Panc1 (cell line): ENCODE measurements around the gene LONRF2. TPM values are rescaled to one million over a fixed set of nuclear protein-coding genes. Genes with fewer than 3 reads are reported as not detected.

Experiments
- ATAC-seq: fragments of 200-7000 bp; cut with Tn5 transposase; 2 replicates; pipeline ENCODE4 v1.9.1; 2020; ENCODE audit warnings: mild to moderate bottlenecking, moderate library complexity
- BruUV-seq: library from RNA; stranded (reverse); fragments of 400-500 nt; replicated peaks from 2 replicates; lab custom pipeline; 2021; lab: Mats Ljungman, UMichigan
- CTCF ChIA-PET: fragments of 300-600 bp; sonication (Branson Sonifier 250); formaldehyde crosslinking; loops from one replicate; lab custom pipeline; 2022; ENCODE audit warnings: antibody characterized with exemption; lab: Charles Lee
- POLR2A ChIA-PET: fragments of 300-600 bp; sonication (Branson Sonifier 250); formaldehyde crosslinking; loops from one replicate; lab custom pipeline; 2022; ENCODE audit warnings: antibody characterized with exemption; lab: Charles Lee
- DNase-seq: peaks from one replicate; pipeline ENCODE4 v3.0.0-alpha.2; 2010; ENCODE audit warnings: low read depth, low spot score
- H3K27ac ChIP-seq: 2 replicates; pipeline ENCODE4 v1.5.1; 2011; ENCODE audit warnings: mild to moderate bottlenecking, low read length, inconsistent platforms
- H3K27me3 ChIP-seq: fragments of 200-500 bp; sonication (Bioruptor generic); 2 replicates; pipeline ENCODE4 v1.6.0; 2014; ENCODE audit warnings: low read length, inconsistent platforms; ENCODE audit not compliant: control insufficient read depth, insufficient read depth
- H3K36me3 ChIP-seq: fragments of 200-500 bp; sonication (Bioruptor generic); 2 replicates; pipeline ENCODE4 v1.5.1; 2014; ENCODE audit warnings: inconsistent platforms, mild to moderate bottlenecking, low read length, moderate library complexity; ENCODE audit not compliant: control insufficient read depth, insufficient read depth
- H3K4me1 ChIP-seq: 2 replicates; pipeline ENCODE4 v1.5.1; 2011; ENCODE audit warnings: inconsistent platforms, mild to moderate bottlenecking, low read length, moderate library complexity; ENCODE audit not compliant: control insufficient read depth, insufficient read depth
- H3K4me3 ChIP-seq, 2 experiments: 2 replicates each; pipeline ENCODE4 v1.5.1; 2011 to 2012; ENCODE audit warnings: low read depth in 2 of 2, low read length in 2 of 2, mild to moderate bottlenecking in 2 of 2, inconsistent platforms in 1 of 2, moderate library complexity in 1 of 2
- H3K9me3 ChIP-seq: fragments of 200-500 bp; sonication (Bioruptor generic); 2 replicates; pipeline ENCODE4 v1.5.1; 2014; ENCODE audit warnings: low read depth, mild to moderate bottlenecking, inconsistent platforms, low read length, moderate library complexity; ENCODE audit not compliant: control insufficient read depth, insufficient read depth
- CTCF ChIP-seq: fragments of 450-650 bp; IDR thresholded peaks from 2 replicates; pipeline ENCODE4 v1.5.1; 2017; ENCODE audit warnings: mild to moderate bottlenecking
- POLR2AphosphoS5 ChIP-seq: IDR thresholded peaks from 2 replicates; pipeline ENCODE4 v1.6.1; 2012; ENCODE audit warnings: mild to moderate bottlenecking, low read depth, low read length, moderate library complexity
- REST ChIP-seq, 2 experiments: IDR thresholded peaks; 2 replicates each; pipeline ENCODE4 v1.6.1; 2011 to 2012; ENCODE audit warnings: low read depth in 2 of 2, control low read depth in 1 of 2, low read length in 1 of 2, mild to moderate bottlenecking in 1 of 2, moderate library complexity in 1 of 2; ENCODE audit not compliant: insufficient read depth in 1 of 2
- SIN3A ChIP-seq: IDR thresholded peaks from 2 replicates; pipeline ENCODE4 v1.6.1; 2012; ENCODE audit warnings: low read depth, mild to moderate bottlenecking, low read length, moderate library complexity, borderline replicate concordance; ENCODE audit not compliant: insufficient read depth
- TCF7L2 ChIP-seq: IDR thresholded peaks from 2 replicates; pipeline ENCODE4 v1.6.1; 2011; ENCODE audit warnings: mild to moderate bottlenecking, low read depth, low read length, inconsistent platforms
- in situ Hi-C: cut with HindIII; loops from 2 replicates; pipeline ENCODE4 v1.10.0; 2016; ENCODE audit warnings: low sequenced_read_pairs, low pct_unique_long_range_greater_than_20kb
- intact Hi-C: fragments of 100-400 bp; cut with micrococcal nuclease; formaldehyde crosslinking; loops from one replicate; pipeline ENCODE4 v1.10.0; 2022; ENCODE audit not compliant: unreplicated experiment
- total RNA-seq: library from RNA; stranded (reverse); gene quantifications from one replicate; pipeline ENCODE4 v1.2.1, GENCODE V29; 2021; ENCODE audit not compliant: unreplicated experiment

The LONRF2 gene
- total RNA-seq, 1 experiment from 2014 or later: 12.9 TPM

DNA sequence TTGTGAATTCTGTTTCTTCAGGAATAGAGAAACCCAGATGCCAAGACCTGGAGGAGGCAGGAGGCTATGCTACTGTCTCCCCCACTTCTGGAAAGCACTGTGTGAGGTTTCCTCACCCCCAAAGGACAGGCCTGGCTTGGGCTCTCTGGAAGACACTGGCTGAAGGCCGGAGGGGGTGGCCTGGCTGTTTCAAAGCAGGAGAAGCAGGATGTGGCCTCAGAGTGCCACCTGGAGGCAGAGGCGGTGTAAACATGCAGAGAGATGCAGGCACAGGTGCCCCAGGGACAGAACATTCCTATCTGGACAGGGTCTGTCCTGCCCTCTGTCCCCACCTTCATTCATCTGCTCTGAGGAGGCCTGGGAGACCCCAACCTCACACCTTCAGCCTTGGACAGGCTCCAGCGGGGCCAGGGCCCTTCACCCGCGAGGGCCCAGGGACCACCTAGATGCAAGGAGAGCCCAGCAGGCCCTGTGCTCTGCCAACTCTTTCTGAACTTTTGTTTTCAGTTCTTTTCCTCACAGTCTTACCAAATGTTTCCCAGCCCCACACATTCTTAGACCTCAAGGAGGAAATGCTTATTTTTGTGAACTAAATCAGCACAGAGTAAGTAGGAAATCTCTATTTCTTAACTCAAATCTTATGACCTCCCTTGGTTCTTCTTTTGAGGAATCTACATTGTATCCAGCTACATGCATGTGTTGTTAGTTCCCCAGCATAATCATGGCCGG, 79.2 kb downstream of the LONRF2 start:
- no peaks in the 10 kb centered on the region for H3K9me3 ChIP-seq
- no peak overlapping the region for H3K27ac ChIP-seq
- ATAC-seq: peak; percentile 87
- H3K4me3 ChIP-seq: no peak overlapping the region
- no peaks in the 10 kb centered on the region; the same call in 1 of the 2 replicates for H3K27me3 ChIP-seq
- peak; percentile 39 for DNase-seq
- ChIA-PET POLR2A (no interaction called here), CTCF (no interaction called here)
- no peak for TF ChIP-seq POLR2AphosphoS5
- TF ChIP-seq SIN3A: no peak
- TF ChIP-seq CTCF: peak; percentile 89
- in situ Hi-C loops (no loop called here), intact Hi-C loops (loop anchor here (1.0 to 10.0 kb wide), 4 partner anchors 311 to 684 kb away; no protein-coding TSS in a partner anchor)
- BruUV-seq: no TSS peak
- H3K36me3 ChIP-seq: no peaks in the 10 kb centered on the region
- no peaks in the 10 kb centered on the region for H3K4me1 ChIP-seq

DNA sequence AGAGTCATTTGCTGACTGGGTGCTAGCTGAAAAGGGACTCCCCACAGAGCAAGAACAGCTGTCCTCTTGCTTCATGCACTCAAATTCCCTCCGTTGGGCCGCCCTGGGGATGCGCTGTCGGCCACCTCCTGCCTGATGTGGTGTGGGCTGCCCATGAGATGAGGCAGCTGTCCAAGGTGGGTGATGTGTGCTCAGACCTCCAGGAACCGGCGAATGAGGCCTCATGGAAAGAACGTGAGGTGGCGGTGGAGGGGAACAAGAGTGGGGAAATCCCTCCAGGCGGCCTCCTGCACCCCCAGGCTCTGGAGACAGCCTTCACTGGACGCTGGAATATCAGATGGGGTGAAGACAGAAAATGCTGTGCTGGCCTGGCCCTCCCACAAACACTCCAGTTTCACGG, 79.8 kb downstream of the LONRF2 start:
- DNase-seq: no peak
- ATAC-seq: 0 out of 2 replicates have a peak, but pooled peaks have one; percentile 7
- Histone ChIP-seq H3K27me3 (no peaks in the 10 kb centered on the region; the same call in 1 of the 2 replicates), H3K4me1 (no peaks in the 10 kb centered on the region), H3K36me3 (no peaks in the 10 kb centered on the region), H3K4me3 (no peak overlapping the region), H3K9me3 (no peaks in the 10 kb centered on the region), H3K27ac (no peak overlapping the region)
- ChIA-PET CTCF (no interaction called here), POLR2A (no interaction called here)
- no peak for TF ChIP-seq POLR2AphosphoS5
- no peak for TF ChIP-seq CTCF
- no peak for TF ChIP-seq SIN3A
- BruUV-seq: no TSS peak
- in situ Hi-C loops (no loop called here), intact Hi-C loops (loop anchor here (2.0 to 10.0 kb wide), 3 partner anchors 310 to 518 kb away; no protein-coding TSS in a partner anchor)

GRCh38 chr2:100241236-100241635, 81.1 kb downstream of the LONRF2 start:
- in situ Hi-C loops (no loop called here), intact Hi-C loops (loop anchor here (5.0 to 10.0 kb wide), 2 partner anchors 309 to 516 kb away; no protein-coding TSS in a partner anchor)
- H3K9me3 ChIP-seq: no peaks in the 10 kb centered on the region
- TF ChIP-seq CTCF: no peak
- no peak for TF ChIP-seq POLR2AphosphoS5
- TF ChIP-seq REST (IDR thresholded peaks at IDR 0.05; ENCODE audit: insufficient read depth in 1 of 2, low read depth in 2 of 2, low read length in 1 of 2): no peak
- no peak for TF ChIP-seq SIN3A
- TF ChIP-seq TCF7L2: no peak
- POLR2A ChIA-PET: no interaction called here
- no TSS peak for BruUV-seq
- no peak for DNase-seq
- no peak overlapping the region for H3K4me3 ChIP-seq
- no peak for ATAC-seq
- H3K27me3 ChIP-seq: no peaks in the 10 kb centered on the region; the same call in 1 of the 2 replicates
- H3K36me3 ChIP-seq: no peaks in the 10 kb centered on the region
- no peaks in the 10 kb centered on the region for H3K4me1 ChIP-seq
- CTCF ChIA-PET: no interaction called here
- H3K27ac ChIP-seq: no peak overlapping the region
